NCI-H1105 (cell line): ENCODE data around the gene PPIA.
"Not testable (repeated sequence)": the region's sequence is repeated elsewhere in the genome, so short reads cannot be mapped to it uniquely, and the experiment has no call there.

ENCODE experiments used
- DNase-seq: peaks from one replicate; lab custom pipeline; 2025; lab: John Stamatoyannopoulos, UW

Gene PPIA

GRCh38 chr7:44787762-44788161, 8.7 kb upstream of the PPIA start:
- DNase-seq: no peak

- DNase-seq: no peak
Observed at GRCh38 chr7:44789990-44790389, 6.5 kb upstream of the PPIA start.

GRCh38 chr7:44791278-44792219, 4.9 kb upstream of the PPIA start:
- DNase-seq: no peak

GRCh38 chr7:44793919-44794318, 2.6 kb upstream of the PPIA start:
- DNase-seq: no peak

- no peak for DNase-seq
Observed at GRCh38 chr7:44794331-44794730, 2.1 kb upstream of the PPIA start.

- peak; percentile 68 for DNase-seq
Observed at GRCh38 chr7:44796034-44796503, 412 bp upstream of the PPIA start.

- peak; percentile 72 for DNase-seq
Observed at GRCh38 chr7:44797329-44798258, 1.1 kb downstream of the PPIA start.

- DNase-seq: no peak
Observed at GRCh38 chr7:44798649-44799305, 2.3 kb downstream of the PPIA start.

- no peak for DNase-seq
Observed at GRCh38 chr7:44799939-44800338, 3.5 kb downstream of the PPIA start.

GRCh38 chr7:44801890-44802289, 5.4 kb downstream of the PPIA start:
- no peak for DNase-seq

- no peak for DNase-seq
Observed at GRCh38 chr7:44802418-44803025, 6.0 kb downstream of the PPIA start.

- DNase-seq: not testable (repeated sequence)
Observed at GRCh38 chr7:44803828-44804519, 7.5 kb downstream of the PPIA start.

GRCh38 chr7:44805950-44806349, 9.5 kb downstream of the PPIA start:
- DNase-seq: no peak

- no peak for DNase-seq
Observed at GRCh38 chr7:44808914-44809393, 12.5 kb downstream of the PPIA start.

- no peak for DNase-seq
Observed at GRCh38 chr7:44811093-44811492, 14.6 kb downstream of the PPIA start.

- DNase-seq: no peak
Observed at GRCh38 chr7:44811571-44811970, 15.1 kb downstream of the PPIA start.

GRCh38 chr7:44814919-44815318, 18.4 kb downstream of the PPIA start:
- DNase-seq: no peak

GRCh38 chr7:44819292-44819691, 22.8 kb downstream of the PPIA start:
- no peak for DNase-seq

GRCh38 chr7:44823255-44823781, 26.8 kb downstream of the PPIA start:
- no peak for DNase-seq

- DNase-seq: no peak
Observed at GRCh38 chr7:44824894-44825526, 28.5 kb downstream of the PPIA start.
